Kidney epithelial cell (primary cell): Measurements from ENCODE around the gene AMZ1. TPM values are rescaled to one million over a fixed set of nuclear protein-coding genes. Genes with fewer than 3 reads are reported as not detected.

Experiments used
- DNase-seq: peaks from one replicate; pipeline ENCODE4 v3.0.0-alpha.2; 2010; ENCODE audit warnings: low read depth
- H3K27me3 ChIP-seq: 2 replicates; pipeline ENCODE4 v1.6.0; 2011; ENCODE audit warnings: low read length; ENCODE audit not compliant: control insufficient read depth, insufficient read depth
- H3K36me3 ChIP-seq: 2 replicates; pipeline ENCODE4 v1.5.1; 2011; ENCODE audit warnings: low read length; ENCODE audit not compliant: control insufficient read depth, insufficient read depth
- H3K4me3 ChIP-seq: 2 replicates; pipeline ENCODE4 v1.5.1; 2011; ENCODE audit warnings: low read depth, mild to moderate bottlenecking, control low read depth, low read length
- total RNA-seq: library from RNA; depleted of rRNA; stranded (reverse); fragments of >200 nt; gene quantifications from 2 replicates; pipeline ENCODE4 v1.2.3, GENCODE V29; 2015
- TF ChIP-seq, protein P1 (sequence below): IDR thresholded peaks from 2 replicates; pipeline ENCODE4 v1.5.1; 2011; ENCODE audit warnings: mild to moderate bottlenecking, moderate library complexity, low read length, control low read depth, inconsistent platforms; ENCODE audit not compliant: insufficient read depth, poor library complexity, severe bottlenecking

AMZ1 gene
- total RNA-seq, 1 donor from 2014 or later: 2.8 TPM

DNA sequence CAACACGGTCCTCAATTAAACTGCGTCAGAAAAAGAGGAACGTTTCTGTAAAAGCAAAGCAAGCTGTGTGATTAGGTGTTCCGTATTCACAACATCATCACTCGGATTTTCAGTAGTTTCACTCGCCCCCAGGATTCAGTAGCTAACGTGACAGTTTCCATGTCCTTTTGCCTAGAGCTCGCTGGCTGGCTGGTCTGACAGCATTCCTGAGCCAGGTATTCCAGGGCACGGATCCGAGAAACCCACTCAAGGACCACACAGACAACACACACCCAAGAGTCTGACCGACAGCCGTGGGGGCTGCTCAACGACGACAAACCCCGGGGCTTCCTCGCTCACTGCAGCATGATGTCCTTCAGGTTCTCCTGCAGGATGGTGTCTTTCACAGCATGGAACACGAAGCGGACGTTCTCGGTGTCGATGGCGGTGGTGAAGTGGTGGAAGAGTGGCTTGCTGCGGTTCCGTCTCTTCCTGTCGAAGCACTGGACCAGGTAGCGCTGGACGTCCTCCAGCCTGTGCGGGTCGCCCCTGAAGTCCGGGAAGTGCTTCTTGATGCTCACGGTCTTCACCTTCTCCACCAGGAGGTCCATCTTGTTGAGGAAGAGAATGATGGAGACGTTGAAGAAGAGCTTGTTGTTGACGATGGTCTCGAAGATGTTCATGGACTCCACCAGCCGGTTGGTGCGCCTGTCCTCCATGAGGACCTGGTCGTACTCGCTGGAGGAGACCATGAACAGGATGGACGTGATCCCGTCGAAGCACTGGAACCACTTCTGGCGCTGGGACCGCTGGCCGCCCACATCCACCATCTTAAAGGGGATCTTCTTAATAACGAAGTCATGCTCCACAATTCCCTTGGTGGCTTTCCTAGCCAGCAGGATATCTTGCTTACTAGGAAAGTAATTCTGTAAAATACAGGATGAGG is 43.1 kb downstream of the AMZ1 start:
- H3K4me3 ChIP-seq: no peak overlapping the region
- peaks cover 3% of the 10 kb centered on the region for H3K36me3 ChIP-seq
- DNase-seq: no peak
- H3K27me3 ChIP-seq: no peaks in the 10 kb centered on the region
- TF ChIP-seq, protein P1, sequence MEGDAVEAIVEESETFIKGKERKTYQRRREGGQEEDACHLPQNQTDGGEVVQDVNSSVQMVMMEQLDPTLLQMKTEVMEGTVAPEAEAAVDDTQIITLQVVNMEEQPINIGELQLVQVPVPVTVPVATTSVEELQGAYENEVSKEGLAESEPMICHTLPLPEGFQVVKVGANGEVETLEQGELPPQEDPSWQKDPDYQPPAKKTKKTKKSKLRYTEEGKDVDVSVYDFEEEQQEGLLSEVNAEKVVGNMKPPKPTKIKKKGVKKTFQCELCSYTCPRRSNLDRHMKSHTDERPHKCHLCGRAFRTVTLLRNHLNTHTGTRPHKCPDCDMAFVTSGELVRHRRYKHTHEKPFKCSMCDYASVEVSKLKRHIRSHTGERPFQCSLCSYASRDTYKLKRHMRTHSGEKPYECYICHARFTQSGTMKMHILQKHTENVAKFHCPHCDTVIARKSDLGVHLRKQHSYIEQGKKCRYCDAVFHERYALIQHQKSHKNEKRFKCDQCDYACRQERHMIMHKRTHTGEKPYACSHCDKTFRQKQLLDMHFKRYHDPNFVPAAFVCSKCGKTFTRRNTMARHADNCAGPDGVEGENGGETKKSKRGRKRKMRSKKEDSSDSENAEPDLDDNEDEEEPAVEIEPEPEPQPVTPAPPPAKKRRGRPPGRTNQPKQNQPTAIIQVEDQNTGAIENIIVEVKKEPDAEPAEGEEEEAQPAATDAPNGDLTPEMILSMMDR: no peak

DNA sequence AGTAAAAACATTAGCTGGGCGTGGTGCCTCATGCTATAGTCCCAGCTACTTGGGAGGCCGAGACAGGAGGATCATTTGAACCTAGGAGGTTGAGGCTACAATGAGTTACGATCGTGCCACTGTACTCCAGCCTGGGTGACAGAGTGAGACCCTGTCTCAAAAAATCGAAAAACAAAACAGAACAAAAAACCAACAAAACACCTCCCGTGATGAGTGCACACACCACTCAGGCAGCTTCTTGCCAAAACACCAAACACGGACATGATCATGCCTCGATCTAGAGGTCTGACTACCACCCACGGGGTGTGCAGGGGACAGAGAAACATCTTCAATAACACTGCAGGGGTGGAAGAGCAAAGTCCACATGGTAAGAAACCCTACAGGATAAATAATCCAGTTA is 44.4 kb downstream of the AMZ1 start:
- TF ChIP-seq, protein P1: no peak
- H3K27me3 ChIP-seq: no peaks in the 10 kb centered on the region
- H3K4me3 ChIP-seq: no peak overlapping the region
- DNase-seq: no peak
- H3K36me3 ChIP-seq: peaks cover 3% of the 10 kb centered on the region

DNA sequence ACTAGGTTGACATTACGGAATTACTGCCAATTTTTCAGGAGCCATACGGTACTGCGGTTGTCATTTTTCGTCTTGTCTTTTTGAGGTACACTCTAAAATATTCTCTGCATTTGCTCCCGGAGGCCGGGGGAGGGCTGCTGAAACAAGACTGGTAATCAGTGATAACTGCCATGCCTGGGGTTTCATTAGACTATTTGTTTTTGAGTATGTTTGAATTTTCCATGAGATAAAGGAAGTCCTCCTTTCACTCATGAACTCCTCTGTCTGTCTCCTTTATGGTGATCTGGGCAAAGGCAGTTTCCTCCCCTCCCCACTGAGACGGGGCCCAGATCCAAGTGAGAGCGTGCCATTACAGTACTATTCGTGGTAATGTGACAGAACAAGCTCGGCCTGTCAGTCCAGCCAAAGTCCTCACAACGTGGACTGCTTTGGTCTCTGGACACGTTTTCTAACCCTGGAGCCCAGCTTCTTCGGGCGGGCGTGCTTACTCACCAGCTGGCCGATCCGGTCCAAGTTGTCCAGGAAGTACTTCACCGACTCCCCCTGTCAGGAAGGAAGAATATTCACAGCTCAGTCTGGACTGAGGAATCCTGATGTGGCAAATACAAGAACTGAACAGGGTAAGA is 45.1 kb downstream of the AMZ1 start:
- TF ChIP-seq, protein P1: no peak
- no peak for DNase-seq

DNA sequence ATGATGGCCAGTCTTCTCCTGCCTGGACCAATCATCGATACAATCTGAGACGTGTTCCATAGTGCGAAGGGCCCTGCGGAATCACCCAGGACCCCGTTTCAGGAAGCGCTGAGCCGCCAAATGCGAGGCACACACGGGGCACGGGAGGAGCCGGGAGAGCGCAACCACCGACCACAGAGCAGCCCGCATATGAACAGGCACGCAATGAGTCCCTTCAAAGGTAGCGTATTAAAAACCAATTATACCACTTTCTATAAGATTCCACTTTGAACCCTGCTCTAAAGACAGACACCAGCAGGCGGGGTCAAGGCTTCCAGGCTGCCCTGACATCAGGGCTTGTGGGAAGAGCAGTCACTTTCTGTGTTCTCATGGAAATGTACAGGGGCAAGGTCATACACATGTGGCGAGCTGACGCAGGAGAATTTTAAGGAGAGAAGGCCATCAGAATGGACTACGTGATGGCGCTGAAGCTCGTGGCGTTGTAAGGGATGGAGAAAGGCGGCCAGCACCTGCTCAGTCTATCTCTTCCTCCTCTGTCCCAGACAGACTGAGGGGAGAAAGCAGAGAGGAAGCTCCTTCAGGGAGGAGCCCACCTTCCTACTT is 46.2 kb downstream of the AMZ1 start:
- Histone ChIP-seq H3K36me3 (peaks cover 3% of the 10 kb centered on the region), H3K4me3 (no peak overlapping the region)

More for the DNA sequence above, 45.1 kb downstream of the AMZ1 start:
- Histone ChIP-seq H3K27me3 (no peaks in the 10 kb centered on the region), H3K36me3 (peaks cover 3% of the 10 kb centered on the region), H3K4me3 (no peak overlapping the region)

DNA sequence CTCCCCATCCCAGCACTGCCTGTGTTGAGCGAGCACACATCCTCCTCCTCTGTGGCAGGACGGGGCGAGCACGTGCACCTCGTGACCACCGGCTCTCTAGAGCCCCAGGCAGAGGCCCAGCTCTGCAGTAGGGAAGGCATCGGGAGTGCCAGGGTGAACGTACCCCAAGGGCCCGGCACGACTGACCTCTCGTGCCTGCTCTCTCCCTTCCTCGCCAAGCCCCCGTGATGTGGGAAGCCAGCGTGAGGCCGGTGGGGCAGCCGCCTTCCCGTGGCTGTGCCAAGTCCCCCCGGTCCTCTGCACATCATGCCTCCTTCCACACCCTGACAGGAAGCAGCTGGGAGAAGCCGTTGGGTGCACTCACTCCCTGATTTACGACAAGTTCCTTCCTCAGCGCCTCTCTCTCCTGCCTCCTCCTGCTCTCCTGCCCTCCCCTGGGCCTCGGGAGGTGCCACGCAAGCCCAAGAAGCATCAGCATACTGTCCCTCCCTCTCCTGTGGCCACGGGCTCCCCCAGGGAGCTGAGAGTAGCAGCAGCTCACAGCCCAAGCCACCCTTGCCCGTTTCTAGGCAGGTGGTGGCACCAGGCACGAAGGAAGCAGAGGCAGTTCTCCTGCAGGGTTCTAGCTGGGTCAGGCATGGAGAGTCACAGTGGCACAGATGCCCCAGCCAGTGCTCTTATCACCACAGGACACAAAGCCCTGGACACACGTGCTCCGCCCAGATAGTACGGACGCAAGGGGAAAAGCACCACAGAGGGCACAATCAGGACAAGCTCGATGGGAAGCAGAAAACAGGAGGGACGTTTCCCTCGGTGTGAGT is 47.0 kb downstream of the AMZ1 start:
- DNase-seq: no peak
- TF ChIP-seq, protein P1: no peak
- no peaks in the 10 kb centered on the region for H3K27me3 ChIP-seq
- peaks cover 3% of the 10 kb centered on the region for H3K36me3 ChIP-seq
- no peak overlapping the region for H3K4me3 ChIP-seq

More for the DNA sequence above, 46.2 kb downstream of the AMZ1 start:
- H3K27me3 ChIP-seq: no peaks in the 10 kb centered on the region
- TF ChIP-seq, protein P1: no peak
- no peak for DNase-seq
